ENCODE data around the gene ZBTB47. TPM values are rescaled to one million over a fixed set of nuclear protein-coding genes. Genes with fewer than 3 reads are reported as not detected.

ZBTB47 gene
- polyA plus RNA-seq, 3 donors: 10.5 to 82.4 (median 28.1) TPM

GRCh38 chr3:42678447-42678846 lies 24.9 kb downstream of the ZBTB47 start:
- 76 to 98% (median 85%) methylated on average over 2 of the region's 2 CpGs for WGBS, 3 donors
- no peak overlapping the region for H3K27ac ChIP-seq (ENCODE audit: low read depth, low read length)

- no peak overlapping the region for H3K27ac ChIP-seq (ENCODE audit: low read depth, low read length)
These were observed 26.8 kb downstream of the ZBTB47 start for GRCh38 chr3:42680271-42680670.

GRCh38 chr3:42680806-42681205 lies 27.3 kb downstream of the ZBTB47 start:
- no peak overlapping the region for H3K27ac ChIP-seq (ENCODE audit: low read depth, low read length)
- WGBS, 3 donors: 71 to 85% (median 81%) methylated on average over 4 of the region's 4 CpGs

More at GRCh38 chr3:42680271-42680670, 26.8 kb downstream of the ZBTB47 start:
- 86 to 90% (median 88%) methylated on average over 1 of the region's 1 CpG for WGBS, 3 donors

- 81 to 88% (median 81%) methylated on average over 10 of the region's 10 CpGs for WGBS, 3 donors
- H3K27ac ChIP-seq (ENCODE audit: low read depth, low read length): no peak overlapping the region
These were observed 28.0 kb downstream of the ZBTB47 start for GRCh38 chr3:42681361-42682038.

- 70 to 74% (median 72%) methylated on average over 12 of the region's 12 CpGs for WGBS, 3 donors
- no peak overlapping the region for H3K27ac ChIP-seq (ENCODE audit: low read depth, low read length)
These were observed 29.0 kb downstream of the ZBTB47 start for GRCh38 chr3:42682301-42683070.

GRCh38 chr3:42683875-42684598 lies 30.5 kb downstream of the ZBTB47 start:
- H3K27ac ChIP-seq (ENCODE audit: low read depth, low read length): no peak overlapping the region
- 46 to 70% (median 54%) methylated on average over 10 of the region's 10 CpGs for WGBS, 3 donors

- H3K27ac ChIP-seq (ENCODE audit: low read depth, low read length): no peak overlapping the region
- 85 to 92% (median 87%) methylated on average over 7 of the region's 7 CpGs for WGBS, 3 donors
These were observed 31.3 kb downstream of the ZBTB47 start for GRCh38 chr3:42684632-42685362.

- 40 to 52% (median 44%) methylated on average over 31 to 34 of the region's 34 CpGs for WGBS, 3 donors
- H3K27ac ChIP-seq (ENCODE audit: low read depth, low read length): no peak within 1 kb of the TSS
These were observed 31.9 kb downstream of the ZBTB47 start, which contains the start of gene KLHL40 for GRCh38 chr3:42685363-42685881. Gene KLHL40, plus strand, starts transcription at chr3:42685537. Its CDS starts 82 bp downstream, at chr3:42685619.

- no peak overlapping the region for H3K27ac ChIP-seq (ENCODE audit: low read depth, low read length)
- WGBS, 3 donors: 31 to 44% (median 37%) methylated on average over 80 of the region's 80 CpGs
These were observed 32.7 kb downstream of the ZBTB47 start for GRCh38 chr3:42685891-42686820.

GRCh38 chr3:42686832-42687650 lies 33.5 kb downstream of the ZBTB47 start:
- no peak overlapping the region for H3K27ac ChIP-seq (ENCODE audit: low read depth, low read length)
- WGBS, 3 donors: 88 to 92% (median 91%) methylated on average over 7 of the region's 7 CpGs

GRCh38 chr3:42688016-42688415 lies 34.5 kb downstream of the ZBTB47 start:
- WGBS, 3 donors: 88 to 91% (median 90%) methylated on average over 15 of the region's 15 CpGs
- no peak overlapping the region for H3K27ac ChIP-seq (ENCODE audit: low read depth, low read length)

GRCh38 chr3:42688487-42689420 lies 35.3 kb downstream of the ZBTB47 start:
- 80 to 89% (median 88%) methylated on average over 22 of the region's 22 CpGs for WGBS, 3 donors

GRCh38 chr3:42689421-42690014 lies 36.0 kb downstream of the ZBTB47 start:
- WGBS, 3 donors: 60 to 69% (median 63%) methylated on average over 9 of the region's 9 CpGs
- no peak overlapping the region for H3K27ac ChIP-seq (ENCODE audit: low read depth, low read length)

More at GRCh38 chr3:42688487-42689420, 35.3 kb downstream of the ZBTB47 start:
- no peak overlapping the region for H3K27ac ChIP-seq (ENCODE audit: low read depth, low read length)

GRCh38 chr3:42690191-42690590 lies 36.7 kb downstream of the ZBTB47 start:
- 59 to 86% (median 79%) methylated on average over 7 of the region's 7 CpGs for WGBS, 3 donors
- H3K27ac ChIP-seq (ENCODE audit: low read depth, low read length): no peak overlapping the region

Data from adipose tissue (tissue), 3 donors.